Stimulated activated CD4-positive, alpha-beta T cell treated with anti-CD3 and anti-CD28 coated beads, Interleukin-15, amount 100 ng/mL, for 24 hours (primary cell): ENCODE data around the gene ZNRF3.
"Not testable (repeated sequence)": the region's sequence is repeated elsewhere in the genome, so short reads cannot be mapped to it uniquely, and the experiment has no call there.

Source experiments
- DNase-seq: peaks from one replicate; pipeline ENCODE4 v3.0.0-alpha.2; 2020

Gene ZNRF3

DNA sequence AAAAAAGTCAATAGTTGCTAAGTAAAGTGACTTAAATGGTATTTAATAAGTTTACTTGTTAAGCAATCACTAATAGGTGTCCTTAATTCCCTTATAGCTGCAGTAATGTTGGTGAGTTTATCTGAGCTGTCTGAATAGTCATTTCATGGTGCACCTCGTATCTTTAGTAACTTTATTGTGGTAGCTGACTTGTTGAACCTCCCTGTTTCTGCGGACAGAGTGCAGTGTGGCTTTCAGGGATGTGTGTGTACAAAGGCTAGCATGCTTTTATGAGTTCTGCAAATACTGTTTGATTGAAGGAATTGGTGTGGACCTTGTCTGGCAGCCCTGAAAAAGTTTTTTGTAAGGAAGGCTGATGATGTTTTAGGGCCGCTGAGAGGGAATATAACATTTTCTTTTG, 2.6 kb downstream of the ZNRF3 start:
- DNase-seq, result no peak

GRCh38 chr22:28886679-28887078, 3.3 kb downstream of the ZNRF3 start:
- DNase-seq, result not testable (repeated sequence)

- no peak for DNase-seq
These were observed 4.5 kb downstream of the ZNRF3 start for GRCh38 chr22:28887725-28888459.

DNA sequence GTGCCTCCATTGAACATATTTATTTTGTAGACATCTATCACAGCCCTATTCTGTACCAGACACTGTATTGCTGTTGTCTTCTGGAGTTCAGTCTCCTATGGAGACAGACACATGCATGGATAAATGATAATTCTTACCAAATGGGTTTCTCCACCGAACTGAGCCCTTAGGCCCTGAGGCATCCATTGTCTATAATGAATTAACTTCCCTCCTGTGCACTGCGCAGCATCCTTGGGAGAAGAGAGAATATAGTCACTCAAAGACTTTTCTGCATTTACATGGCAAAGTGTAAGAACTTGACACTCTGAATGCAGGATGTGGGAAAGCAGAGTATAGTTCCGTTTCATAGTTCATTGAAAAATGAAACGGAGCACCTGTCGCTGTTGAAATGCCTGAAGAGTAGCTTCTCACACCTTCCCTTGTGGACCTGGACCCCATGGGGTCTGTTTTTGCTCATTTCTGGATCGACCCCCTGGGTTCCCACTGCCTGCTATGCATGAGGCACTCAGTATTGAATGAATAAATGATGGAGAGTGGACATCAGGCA, 6.2 kb downstream of the ZNRF3 start:
- DNase-seq, result no peak

- DNase-seq, result no peak
These were observed 7.9 kb downstream of the ZNRF3 start for GRCh38 chr22:28891156-28891733.

DNA sequence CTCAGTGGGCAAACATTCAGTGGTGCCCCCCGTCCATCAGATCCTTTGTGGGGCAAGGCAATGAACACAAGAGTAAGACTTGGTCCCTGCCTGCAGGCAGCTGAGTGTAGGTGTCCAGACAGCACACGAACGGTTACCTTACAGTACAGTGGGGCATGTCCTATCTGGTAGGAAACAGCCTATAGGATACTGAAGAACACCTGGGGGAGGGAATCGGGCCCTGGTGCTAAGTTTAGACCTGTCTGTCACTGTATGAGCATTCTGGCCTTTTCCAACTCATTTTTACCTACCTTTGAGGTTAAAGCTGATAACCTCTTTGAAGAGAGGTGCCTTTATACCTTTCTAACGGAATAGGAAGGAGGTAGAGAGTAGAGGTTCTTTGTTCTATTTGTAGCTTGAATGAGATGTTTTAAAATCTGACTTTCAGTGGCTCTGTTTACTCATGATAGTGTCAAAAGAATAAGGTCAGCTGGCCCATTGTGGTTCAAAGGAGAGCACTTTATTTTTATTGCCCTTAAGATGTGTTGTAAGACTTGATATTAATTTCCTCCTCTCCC, 8.9 kb downstream of the ZNRF3 start:
- DNase-seq, result no peak

DNA sequence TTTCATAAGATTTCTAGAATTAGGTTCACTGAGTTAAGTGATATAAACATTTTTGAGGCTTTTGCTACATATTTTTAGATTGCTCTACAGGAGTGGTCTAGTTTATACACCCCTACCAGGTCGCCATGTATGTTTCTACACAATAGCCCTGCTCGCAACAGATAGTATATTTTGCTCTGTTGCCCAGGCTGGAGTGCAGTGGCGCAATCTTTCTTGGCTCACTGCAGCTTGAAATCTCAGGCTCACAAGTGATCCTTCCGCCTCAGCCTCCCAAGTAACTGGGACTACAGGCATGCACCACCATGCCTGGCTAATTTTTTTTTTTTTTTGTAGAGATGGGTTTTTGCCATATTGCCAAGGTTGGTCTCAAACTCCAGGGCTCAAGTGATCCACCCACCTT, 10.4 kb downstream of the ZNRF3 start:
- DNase-seq, result no peak

GRCh38 chr22:28894334-28894733, 11.0 kb downstream of the ZNRF3 start:
- no peak for DNase-seq

DNA sequence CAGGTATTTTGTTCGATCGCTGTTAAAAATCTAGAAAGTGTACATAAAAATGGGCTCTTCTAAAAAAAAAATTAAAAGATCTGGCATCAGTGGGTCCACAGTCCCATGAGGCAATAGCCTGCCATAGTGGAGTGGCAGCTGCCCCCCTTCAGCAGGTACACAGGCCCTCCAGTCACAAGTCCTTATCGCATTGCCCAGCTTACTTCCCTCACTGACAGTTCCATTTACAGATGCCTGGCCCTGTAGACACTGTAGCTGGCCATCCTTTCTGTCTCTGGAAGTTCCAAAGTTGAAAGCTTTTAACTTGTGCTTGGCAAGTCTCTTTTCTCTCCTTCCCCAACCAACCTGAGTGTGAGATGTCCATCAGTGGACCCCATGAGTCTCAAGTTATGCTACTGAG, 11.4 kb downstream of the ZNRF3 start:
- DNase-seq, result no peak

DNA sequence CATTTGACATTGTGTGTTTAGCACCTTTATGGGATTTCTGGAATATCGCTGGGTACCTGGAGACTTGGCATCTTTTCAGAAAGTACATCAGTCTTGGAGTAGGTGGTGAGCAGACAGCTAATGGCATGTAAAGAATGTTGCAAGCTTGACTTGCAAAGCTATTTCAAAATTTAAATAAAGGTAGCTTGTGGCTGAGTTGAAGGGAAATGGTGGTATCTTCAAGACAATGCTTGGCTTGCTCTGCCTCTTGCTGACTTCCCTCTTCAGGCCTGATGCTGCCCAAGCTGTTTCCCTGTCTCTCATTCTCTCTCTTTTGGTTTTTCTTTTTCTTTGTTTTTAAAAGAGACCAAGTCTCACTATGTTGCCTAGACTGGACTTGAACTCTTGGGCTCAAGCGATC, 13.2 kb downstream of the ZNRF3 start:
- DNase-seq, result no peak

- no peak for DNase-seq
These were observed 14.9 kb downstream of the ZNRF3 start for GRCh38 chr22:28898233-28898629.

DNA sequence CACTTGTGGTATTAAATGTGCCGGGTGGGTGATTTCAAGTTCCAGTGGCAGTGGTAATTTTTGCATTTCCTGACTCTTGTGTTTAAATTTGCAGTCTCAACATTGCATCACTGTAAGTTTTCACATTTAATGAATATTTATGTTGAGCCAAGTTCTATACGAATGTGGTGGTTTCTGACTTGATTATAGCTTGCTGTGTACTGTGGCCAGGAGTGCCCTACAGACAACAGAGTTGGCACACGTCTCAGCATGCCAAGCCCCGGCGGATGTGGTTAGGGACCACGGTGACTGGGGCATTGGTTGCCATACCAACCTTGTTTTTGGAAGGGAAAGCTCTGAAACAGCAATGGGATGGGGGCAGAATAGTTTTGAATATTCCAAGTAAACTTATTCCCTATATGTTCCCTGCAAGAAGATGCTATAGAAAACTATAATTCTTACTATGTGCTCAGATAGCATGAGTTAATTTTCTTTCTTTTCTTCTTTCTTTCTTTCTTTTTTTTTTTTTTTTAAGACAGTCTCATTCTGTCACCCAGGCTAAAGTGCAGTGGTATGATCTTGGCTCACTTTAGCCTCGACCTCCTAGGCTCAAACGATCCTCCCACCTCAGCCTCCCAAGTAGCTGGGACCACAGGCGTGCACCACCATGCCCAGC, 16.0 kb downstream of the ZNRF3 start:
- DNase-seq, result peak; percentile 44

DNA sequence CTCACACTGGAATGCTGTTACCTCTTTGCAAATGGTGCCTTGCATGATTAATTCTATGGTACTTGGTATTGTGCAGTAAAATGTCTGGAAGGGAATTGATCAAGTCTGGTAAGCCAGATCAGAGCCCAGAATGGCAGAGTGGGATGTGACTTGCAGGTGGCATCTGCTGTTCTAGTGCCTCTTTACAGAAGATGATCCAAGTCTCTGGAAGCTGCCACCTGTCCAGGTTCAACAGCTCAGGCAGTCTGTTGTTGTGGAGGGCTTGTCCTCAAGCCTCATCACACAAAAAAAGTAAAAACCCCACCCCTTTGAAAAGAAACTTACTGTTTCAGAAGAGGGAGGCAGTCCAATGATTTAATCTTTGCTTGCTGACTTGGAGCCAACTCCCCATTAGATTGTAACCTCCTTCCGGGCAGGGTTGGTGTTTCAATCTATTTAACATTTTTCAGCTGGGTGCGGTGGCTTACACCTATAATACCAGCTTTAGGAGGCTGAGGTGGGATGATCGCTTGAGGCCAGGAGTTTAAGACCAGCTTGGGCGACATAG, 17.1 kb downstream of the ZNRF3 start:
- no peak for DNase-seq

DNA sequence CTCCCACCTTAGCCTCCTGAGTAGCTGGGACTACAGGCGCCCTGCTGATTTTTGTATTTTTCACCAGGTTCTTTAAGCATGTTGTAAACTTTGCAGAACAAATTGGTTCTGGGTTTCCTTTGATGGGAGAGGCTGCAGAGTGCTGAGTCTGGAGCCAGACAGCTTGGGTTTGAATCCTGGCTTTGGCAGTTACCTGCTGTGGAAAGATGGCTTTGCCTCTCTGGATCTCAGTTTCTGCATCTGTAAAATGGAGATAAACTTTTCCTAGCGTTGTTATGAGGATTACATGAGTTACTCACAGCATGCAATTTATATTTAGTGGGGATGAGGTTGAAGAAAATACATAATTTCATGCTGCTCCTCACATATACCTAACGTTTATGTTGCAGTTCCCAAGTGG, 19.1 kb downstream of the ZNRF3 start:
- DNase-seq, result no peak

GRCh38 chr22:28903080-28903479, 19.7 kb downstream of the ZNRF3 start:
- DNase-seq, result no peak

DNA sequence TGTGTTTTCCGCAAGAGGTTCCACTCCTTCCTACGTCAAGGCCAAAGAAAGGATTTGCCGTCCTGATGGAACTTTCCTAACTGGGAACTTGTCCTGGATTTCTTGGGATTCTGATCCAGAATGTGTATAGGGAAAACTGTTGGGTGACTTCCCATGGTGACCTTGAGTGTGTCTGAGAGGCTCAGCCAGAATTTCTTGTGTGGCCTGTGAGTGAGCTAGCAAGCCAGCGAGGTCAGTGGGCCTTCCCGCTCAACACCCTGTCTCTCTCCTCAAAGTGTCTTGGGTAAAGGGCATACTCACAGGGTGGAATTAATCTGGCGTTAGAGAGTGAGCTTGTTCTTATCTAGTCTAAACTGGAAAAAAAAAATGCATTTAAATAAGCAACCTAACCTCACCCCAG, 20.4 kb downstream of the ZNRF3 start:
- no peak for DNase-seq

- DNase-seq, result no peak
These were observed 21.0 kb downstream of the ZNRF3 start for GRCh38 chr22:28904211-28904896.

- no peak for DNase-seq
These were observed 22.0 kb downstream of the ZNRF3 start for GRCh38 chr22:28905256-28905832.

- no peak for DNase-seq
These were observed 22.9 kb downstream of the ZNRF3 start for GRCh38 chr22:28906312-28906711.

DNA sequence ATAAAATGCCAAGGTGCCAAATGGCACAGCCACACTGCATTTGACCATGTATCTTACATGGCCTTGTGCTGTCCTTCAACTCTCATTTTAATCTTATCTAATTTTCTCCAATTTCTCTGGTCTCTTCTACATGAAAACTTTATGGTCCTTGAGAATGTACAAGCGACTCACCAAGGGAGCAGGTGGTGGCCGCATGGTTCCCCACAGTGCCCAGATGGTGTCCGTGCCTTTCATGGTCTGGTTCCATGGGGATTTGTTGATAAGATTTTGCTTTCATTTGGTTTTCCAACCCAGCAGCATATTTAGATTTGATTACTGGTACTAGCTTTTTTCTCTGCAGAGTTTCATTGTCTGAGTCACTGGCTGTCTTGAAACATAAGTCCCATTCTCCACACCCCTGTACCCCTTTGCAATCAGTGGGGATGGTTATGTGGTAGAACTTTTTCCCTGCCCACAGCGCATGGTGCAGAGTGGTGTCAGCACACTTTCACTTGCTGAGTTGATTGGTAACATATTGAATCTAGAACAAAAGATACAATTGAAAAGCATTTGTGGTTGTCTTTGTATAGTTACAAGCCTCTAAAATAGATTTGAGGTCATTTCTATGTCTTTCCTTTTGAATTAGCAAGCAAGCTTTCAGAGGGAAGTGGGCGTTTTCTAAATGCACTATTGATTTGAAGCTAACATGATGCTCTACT, 24.1 kb downstream of the ZNRF3 start:
- DNase-seq, result peak; percentile 83

- not testable (repeated sequence) for DNase-seq
These were observed 25.4 kb downstream of the ZNRF3 start for GRCh38 chr22:28908810-28909209.

- peak; percentile 89 for DNase-seq
These were observed 26.0 kb downstream of the ZNRF3 start for GRCh38 chr22:28909375-28909774.
